ENCODE results near the gene MEAF6.

GRCh38 chr1:37509181-37509580, 5.4 kb downstream of the MEAF6 start:
- TF ChIP-seq, protein P1, sequence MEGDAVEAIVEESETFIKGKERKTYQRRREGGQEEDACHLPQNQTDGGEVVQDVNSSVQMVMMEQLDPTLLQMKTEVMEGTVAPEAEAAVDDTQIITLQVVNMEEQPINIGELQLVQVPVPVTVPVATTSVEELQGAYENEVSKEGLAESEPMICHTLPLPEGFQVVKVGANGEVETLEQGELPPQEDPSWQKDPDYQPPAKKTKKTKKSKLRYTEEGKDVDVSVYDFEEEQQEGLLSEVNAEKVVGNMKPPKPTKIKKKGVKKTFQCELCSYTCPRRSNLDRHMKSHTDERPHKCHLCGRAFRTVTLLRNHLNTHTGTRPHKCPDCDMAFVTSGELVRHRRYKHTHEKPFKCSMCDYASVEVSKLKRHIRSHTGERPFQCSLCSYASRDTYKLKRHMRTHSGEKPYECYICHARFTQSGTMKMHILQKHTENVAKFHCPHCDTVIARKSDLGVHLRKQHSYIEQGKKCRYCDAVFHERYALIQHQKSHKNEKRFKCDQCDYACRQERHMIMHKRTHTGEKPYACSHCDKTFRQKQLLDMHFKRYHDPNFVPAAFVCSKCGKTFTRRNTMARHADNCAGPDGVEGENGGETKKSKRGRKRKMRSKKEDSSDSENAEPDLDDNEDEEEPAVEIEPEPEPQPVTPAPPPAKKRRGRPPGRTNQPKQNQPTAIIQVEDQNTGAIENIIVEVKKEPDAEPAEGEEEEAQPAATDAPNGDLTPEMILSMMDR (IDR thresholded peaks at IDR 0.05), result no peak
- TF ChIP-seq POLR2AphosphoS5 (IDR thresholded peaks at IDR 0.05), result no peak
- no peak for TF ChIP-seq POLR2A (IDR thresholded peaks at IDR 0.05)

Data from upper lobe of left lung (tissue), 4 donors.